Erythroblast (primary cell): ENCODE results near the gene AMH.

Source experiments
- GATA1 ChIP-seq: IDR thresholded peaks from 2 replicates; pipeline ENCODE4 v1.6.1; 2011; ENCODE audit warnings: low read depth, mild to moderate bottlenecking, control low read depth, low read length, moderate library complexity
- POLR2A ChIP-seq: IDR thresholded peaks from 2 replicates; pipeline ENCODE4 v1.6.1; 2011; ENCODE audit warnings: mild to moderate bottlenecking, low read length

DNA sequence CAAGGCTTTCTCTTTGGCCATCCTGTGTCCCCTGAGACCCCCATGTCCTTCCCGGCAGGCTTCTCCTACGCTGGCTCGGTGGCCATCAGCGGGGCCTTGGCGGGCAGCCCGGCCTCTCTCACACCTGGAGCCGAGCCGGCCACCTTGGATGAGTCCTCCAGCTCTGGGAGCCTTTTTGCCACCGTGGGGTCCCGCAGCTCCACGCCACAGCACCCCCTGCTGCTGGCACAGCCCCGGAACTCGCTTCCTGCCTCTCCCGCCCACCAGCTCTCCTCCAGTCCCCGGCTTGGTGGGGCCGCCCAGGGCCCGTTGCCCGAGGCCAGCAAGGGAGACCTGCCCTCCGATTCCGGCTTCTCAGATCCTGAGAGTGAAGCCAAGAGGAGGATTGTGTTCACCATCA is 27.2 kb upstream of the AMH start:
- TF ChIP-seq POLR2A (no peak), GATA1 (no peak)
